Measurements from ENCODE around the gene FHDC1.

Gene FHDC1

DNA sequence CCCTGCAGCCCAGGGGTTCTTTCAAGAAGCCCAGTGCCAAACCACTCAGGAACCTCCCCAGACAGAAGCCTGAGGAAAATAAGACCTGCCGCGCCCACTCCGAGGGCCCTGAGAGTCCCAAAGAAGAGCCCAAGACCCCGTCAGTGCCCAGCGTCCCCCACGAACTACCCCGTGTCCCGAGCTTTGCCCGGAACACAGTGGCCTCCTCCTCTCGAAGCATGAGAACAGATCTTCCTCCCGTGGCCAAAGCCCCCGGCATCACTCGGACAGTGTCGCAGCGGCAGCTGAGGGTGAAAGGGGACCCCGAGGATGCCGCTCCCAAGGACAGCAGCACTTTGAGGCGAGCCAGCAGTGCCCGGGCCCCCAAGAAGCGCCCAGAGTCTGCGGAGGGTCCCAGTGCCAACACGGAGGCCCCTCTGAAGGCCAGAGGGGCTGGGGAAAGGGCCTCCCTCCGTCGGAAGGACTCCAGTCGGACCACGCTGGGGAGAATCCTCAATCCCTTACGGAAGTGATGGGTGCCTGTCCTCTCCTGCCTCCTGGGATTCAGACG lies 40.2 kb downstream of the FHDC1 start:
- no peak for DNase-seq (ENCODE audit: low read depth in 1 of 2, low spot score in 1 of 2)

DNA sequence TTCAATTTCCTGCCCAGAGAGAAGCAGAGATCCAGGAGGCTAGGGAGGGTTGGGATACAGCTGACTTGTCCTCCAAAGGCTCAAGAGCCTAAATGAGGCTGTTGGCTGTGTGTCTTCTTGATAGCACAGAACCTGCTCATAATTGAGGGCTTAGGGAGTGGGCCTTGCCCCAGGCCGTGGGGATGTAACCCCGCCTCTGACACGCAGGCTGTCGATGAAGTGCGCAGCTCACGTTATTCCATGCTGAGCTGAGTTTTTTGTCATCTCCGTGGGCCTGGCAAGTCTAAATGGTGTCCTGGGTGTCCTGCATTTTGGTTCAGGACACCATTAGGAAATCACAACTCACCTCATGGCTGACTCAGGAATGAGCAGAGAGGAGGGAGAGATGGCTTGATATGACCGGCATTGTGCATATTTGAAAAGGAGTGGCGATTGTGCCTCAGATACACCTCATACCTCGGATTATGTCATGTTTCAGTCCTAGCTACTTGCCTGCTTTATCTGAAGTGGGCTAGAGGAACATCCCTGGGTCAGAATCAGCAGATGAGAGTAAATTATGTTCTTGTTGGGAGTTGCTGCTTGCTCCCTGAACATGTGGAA lies 43.7 kb downstream of the FHDC1 start:
- DNase-seq (ENCODE audit: low read depth in 1 of 2, low spot score in 1 of 2), result no peak

DNA sequence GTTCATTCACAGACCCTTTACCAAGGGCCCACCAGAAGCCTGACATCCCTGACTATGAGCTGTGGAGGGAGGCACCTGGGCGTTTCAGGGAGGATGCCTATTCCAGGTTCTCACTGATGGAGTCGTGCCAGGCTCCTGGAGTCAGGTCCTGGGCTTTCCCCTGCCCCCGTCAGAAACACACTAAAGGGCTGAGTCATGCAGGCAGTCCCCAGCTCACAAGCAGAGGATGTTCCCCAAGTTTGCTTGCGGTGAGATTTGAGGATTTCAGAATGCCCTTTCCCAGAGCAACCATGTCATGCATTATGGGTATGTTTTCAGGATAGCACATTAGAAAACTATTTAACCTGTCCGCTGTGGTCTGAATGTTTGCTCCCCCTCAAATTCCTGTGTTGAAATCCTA lies 45.2 kb downstream of the FHDC1 start:
- DNase-seq (ENCODE audit: low read depth in 1 of 2, low spot score in 1 of 2), result no peak

DNA sequence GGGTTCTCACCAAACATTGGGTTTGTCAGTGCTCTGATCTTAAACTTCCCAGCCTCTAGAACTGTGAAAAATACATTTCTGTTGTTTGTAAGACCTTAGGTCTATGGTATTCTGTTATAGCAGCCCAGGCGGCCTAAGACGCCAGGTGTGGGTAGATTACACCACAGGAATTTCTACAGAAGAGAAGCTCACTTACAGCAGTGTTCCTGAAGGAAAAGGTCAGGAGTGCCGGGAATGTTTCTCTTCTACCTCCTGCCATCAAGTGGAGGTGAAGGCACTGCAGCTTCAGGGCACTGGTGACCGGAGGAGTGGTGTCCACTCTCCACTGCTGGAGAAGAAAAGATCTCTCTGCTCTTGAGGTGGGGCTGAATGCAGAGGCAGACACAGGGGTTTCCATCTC lies 45.7 kb downstream of the FHDC1 start:
- DNase-seq (ENCODE audit: low read depth in 1 of 2, low spot score in 1 of 2), result no peak

DNA sequence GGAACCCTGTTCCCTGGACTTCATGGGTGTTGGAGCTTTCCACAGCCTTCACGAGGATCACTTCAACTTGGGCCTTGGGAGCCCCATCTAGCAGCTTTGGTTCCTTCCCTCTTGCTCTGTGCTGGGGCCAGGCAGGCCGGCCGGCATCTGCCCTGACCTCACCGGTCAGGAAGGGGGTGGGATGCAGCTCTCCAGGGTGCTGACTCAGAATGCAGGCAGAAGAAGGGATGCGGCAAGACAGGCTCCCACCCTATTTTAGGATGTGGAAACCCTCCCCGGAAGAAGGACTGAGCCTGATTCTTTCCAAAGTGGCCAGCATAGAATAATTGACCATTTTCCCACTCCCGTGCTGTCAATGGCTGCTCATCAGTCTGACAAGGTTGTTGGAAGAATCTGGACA lies 47.1 kb downstream of the FHDC1 start:
- no peak for DNase-seq (ENCODE audit: low read depth in 1 of 2, low spot score in 1 of 2)

DNA sequence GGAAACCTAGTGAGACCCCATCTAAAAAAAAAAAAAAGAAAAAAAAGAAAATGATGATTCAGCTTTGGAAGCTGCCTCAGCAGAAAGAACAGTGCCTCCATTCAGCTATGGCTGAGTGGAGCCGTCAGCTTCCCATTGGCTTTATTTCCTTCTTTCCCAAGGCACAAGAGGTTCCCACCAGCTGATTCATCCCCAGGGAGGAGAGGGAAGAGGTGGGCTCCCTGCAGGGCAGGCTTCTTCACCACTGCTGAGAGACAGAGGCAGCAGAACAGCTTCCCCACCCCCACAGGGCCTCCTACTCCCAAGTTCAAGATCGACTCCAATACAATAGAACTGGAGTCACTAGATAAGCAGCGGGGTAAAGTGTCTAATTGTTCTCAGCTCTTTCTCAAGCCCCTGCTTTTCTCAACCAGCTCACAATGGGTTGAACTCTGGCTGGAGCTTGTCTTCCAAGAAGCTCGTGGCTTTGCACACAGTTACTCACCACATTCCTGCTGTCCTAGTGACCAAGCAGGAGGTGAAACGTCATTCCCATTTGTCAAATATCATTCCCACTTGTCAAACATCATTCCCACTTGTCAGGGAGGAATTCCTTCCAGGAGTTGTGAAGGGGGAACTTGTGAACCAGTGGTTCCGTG lies 47.8 kb downstream of the FHDC1 start:
- no peak for DNase-seq (ENCODE audit: low read depth in 1 of 2, low spot score in 1 of 2)

DNA sequence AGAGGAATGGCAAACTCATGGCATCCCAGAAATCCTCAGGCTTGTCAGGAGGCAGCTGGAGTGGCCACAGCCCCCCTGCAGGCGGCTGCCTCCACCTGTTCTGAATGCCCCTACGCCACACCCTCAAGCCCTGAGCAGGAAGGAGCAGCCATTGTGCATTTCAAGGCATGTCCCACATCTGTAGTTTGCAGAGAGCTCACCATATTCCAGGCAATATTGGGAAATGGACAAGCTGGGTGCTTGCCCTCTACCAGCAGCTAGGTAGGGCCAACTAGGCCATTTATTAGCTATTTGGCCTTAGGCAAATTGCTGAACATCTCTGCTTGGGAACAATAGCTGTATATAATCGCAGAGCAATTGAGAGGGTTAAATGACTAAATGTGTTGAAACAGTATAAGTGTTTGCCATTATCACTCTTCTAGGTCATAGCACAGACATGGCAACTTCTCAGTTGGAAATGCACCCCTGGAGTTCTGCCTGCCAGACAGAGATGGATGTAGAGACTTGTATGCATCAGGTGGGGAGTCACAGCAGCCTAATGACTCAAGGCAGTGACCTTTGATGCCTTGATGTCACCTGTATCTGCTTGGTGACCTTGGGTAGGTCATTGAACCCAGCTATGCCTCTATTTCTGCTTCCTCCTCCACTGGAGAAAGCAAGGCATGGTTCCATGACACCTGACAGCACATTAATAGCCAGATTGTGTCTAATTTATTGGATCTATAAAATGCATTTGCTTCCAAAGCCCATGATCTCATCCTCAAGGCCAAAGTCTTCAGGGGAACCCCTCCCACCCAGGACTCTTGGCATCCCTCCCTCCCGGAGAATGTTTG lies 52.8 kb downstream of the FHDC1 start:
- DNase-seq (ENCODE audit: low read depth in 1 of 2, low spot score in 1 of 2), result no peak

DNA sequence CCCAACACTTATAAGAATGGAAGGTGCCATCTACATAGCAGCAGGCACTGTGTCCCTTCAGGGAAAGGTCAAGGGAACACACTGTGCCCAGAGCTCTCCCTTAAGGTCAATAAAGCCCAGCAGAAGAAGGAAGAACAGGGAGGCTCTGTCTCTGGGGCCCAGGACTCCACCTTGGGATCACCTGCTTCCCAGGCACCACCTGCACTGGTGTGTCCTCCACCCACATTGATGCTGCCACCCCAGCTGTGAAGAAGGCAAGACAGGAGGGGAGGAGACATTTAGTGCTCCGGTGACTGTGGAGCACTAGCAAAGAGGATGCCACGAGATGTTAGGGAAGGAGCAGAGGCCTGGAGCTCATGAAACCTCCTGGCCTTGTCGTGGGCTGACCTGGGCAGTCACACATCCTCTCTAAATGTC lies 53.4 kb downstream of the FHDC1 start:
- DNase-seq (ENCODE audit: low read depth in 1 of 2, low spot score in 1 of 2), result no peak

DNA sequence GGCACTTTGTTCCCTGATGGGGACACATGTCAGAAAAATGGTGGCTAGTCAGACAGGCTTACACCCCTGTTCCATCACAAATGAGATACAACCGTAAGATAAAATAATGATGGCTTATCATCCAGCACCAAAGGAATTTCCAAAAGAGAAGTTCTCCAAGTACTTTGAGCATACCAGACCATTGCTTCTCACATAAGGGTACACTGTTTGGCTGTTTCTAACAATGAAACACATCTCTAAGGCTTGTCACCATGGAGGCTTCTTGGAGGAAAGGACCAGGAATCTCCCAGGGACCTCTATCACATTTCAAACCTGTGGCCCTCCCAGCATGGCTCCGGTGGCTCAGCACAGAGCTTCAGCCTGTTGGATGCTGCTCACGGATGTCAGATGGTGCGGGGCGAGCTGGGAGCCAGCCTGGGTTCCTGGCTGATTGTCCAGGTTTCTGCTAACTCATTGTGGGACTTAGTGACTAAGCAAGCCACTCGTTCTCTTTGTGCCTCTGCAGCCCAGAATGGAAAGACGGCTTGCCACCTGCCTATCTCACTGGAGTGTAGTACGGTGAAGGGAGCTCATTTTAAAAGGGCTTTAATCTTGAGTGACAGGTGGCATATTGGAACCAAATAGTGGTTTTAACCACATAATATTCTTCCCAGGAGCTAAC lies 54.5 kb downstream of the FHDC1 start:
- no peak for DNase-seq (ENCODE audit: low read depth in 1 of 2, low spot score in 1 of 2)

DNA sequence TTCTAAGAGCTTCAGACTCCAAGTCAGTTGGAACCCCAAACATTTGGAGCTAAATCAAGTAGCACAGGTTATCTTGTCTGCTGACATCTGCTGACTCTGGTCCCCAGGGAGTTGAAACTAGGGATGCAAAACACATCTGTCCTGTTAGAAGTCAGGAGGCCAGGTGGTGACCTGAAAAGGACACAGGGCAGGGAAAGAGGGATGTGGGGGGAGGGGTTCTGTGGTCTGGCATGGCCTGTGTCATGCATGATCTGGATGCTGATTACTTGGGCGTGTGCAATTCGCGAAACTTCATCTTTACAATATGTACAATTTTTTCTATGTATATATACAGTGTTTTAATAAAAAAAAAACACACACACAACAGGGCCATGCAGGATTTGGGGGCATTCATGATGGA lies 55.3 kb downstream of the FHDC1 start:
- DNase-seq (ENCODE audit: low read depth in 1 of 2, low spot score in 1 of 2), result no peak

DNA sequence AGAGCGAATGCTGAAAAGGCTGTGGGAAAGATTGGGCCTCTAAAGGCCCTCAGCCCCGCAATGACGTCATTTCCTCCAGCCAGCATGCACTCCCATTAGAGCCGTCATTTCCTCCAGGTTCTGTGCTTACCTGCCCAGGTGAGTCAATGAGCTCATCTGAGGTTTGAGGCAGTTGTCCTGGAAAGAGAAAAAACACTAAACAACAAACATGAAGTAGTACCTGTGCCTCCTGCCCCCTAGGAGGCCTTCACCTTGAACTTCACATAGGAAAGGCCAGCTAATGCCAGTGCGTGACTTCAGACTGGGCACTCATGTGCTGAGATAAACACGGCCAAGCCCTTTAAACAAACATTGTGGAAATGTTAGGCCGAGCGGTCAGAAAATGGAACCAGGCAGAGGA lies 55.9 kb downstream of the FHDC1 start:
- no peak for DNase-seq (ENCODE audit: low read depth in 1 of 2, low spot score in 1 of 2)

DNA sequence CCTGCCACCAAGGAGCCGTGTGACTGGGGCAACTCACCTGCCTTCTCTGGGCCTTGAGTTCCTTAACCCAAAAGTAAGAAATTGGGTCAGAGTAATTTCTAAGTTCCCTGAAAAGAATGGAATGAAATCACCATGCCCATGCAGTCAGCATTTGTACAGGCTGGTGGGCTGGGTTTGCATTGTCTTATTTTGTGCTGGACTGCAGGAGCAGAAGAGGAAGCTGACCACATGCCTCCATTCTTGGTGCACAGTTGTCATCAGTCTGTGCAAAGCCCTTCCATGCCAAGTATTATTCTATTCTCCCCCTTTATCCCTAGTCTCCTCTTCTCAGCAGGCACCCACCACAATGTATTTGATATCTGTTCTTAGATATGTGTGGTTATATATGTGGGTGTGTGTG lies 56.3 kb downstream of the FHDC1 start:
- no peak for DNase-seq (ENCODE audit: low read depth in 1 of 2, low spot score in 1 of 2)

DNA sequence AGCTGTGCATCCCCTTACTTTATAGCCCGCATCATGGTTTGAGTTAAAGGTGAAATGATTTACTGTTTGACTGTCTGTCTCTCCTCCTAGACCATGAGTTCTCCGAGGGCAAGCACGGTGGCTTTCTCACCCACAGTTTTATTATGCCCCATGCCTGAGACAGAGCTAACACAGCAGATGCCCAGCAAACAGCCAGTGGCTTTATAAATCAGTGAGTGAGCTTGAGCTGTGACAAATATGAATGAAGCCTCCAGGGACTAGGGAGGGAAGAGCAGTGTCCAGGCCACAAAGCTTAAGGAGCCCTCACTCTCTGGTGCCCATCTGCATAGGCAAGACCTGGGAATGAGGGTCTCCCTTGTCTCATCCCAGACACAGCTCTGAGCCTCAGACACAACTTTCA lies 57.9 kb downstream of the FHDC1 start:
- no peak for DNase-seq (ENCODE audit: low read depth in 1 of 2, low spot score in 1 of 2)

DNA sequence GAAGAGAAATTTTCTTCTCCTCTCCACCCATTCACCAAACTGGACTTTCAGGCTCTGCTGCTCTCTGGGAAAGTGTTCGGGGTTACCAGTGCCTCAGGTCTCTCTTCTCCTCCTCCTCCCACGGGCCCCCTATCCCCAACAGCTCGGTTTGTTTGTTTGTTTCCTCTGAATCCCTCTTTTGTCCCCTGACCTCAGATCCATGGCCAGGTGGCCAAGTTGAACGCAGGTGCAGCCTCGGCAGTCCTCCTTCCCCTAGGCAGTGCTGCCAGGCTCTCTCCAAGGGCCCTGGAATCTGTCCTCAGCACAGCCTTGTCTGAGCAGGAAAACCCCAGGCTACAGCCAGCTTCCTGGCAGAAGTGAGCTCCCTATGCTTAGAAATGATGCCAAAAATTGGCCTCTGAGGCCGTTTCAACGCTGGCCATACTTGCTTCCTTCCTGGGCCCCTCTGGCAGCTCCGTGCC lies 60.0 kb downstream of the FHDC1 start:
- DNase-seq (ENCODE audit: low read depth in 1 of 2, low spot score in 1 of 2), result no peak

DNA sequence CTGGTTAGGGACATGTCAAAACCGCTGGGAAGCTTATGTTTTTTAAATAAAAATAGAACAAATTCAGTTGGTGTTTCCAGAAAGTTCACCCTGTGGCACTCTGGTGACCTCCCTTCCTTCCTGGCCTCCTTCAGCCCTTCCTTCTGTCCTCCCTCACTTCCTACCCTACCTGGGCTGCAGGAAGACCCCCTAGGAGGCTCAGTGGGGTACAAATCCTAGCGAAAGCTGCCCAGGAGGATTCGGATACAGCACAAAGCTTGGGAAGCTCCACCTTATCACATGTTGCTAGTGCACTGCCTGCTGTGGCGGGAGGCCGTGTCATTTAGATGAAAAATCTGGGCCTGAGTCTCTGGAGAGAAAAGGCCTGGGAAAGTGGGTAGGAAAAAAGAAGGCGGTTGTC lies 60.5 kb downstream of the FHDC1 start:
- no peak for DNase-seq (ENCODE audit: low read depth in 1 of 2, low spot score in 1 of 2)

DNA sequence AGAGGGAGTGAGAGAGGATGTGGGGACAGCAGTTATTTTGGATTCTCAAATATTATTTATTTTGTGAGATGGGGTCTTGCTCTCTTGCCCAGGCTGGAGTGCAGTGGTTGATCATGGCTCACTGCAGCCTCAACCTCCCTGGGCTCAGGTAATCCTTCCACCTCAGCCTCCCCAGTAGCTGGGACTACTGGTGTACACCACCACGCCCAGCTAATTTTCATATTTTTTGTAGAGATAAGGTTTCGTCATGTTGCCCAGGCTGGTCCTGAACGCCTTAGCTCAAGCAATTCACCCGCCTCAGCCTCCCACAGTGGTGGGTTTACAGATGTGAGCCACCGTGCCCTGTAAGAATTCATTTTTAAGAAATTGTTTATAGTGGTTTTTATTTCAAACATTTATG lies 61.2 kb downstream of the FHDC1 start:
- DNase-seq (ENCODE audit: low read depth in 1 of 2, low spot score in 1 of 2), result no peak

DNA sequence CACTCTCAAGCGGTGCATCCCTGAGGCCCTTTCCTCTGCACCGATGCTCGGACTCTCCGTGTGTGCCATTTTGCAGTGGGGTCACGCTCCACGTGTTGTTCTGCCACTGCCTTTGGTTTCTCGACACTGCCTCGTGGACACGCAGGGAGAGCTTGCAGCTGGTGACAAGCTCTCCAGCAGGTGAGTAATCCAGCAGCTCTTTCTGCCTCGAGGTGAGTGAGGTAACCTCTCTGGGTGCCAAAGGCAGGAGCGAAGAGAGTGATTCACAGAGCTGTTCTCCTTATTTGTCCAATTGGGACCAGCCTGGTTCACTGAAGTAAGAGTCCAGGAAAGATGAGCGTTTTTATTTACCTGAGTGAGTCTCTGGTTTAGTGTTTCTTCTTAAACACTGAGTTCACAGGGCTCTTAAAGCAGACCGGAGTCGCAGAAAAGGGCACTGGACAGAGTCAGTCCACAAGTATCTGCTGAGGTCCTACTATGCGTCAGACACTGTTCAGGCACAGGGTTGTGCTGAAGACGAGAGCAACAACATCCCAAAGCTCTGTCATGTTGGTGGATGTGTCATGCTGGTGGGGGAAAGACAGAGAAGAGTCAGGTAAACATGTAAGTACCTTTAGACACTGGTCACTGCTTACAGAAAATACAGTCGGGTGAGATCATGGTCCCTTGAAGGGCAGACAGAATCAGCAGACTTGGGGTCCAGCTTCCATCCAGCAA lies 61.8 kb downstream of the FHDC1 start:
- no peak for DNase-seq (ENCODE audit: low read depth in 1 of 2, low spot score in 1 of 2)

DNA sequence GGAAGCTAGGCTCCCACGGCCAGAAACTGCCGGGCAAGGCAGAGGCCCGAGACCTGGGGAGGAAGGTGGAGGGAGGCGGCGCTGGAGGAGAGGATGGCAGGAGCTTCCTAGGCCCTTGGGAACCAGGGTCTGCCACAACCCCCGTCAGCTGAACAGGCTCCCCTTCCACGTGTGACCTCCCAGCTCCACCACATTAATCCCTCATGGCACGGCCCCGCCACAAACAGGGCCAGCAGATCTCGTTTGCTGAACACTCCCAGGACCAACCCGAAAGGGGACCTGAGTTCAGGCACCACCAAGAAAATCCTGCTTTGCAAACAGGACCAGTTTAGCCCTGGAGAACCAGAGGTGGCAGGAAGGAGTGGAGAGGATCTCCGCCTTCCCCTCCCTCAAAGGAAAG lies 62.7 kb downstream of the FHDC1 start:
- DNase-seq (ENCODE audit: low read depth in 1 of 2, low spot score in 1 of 2), result no peak

DNA sequence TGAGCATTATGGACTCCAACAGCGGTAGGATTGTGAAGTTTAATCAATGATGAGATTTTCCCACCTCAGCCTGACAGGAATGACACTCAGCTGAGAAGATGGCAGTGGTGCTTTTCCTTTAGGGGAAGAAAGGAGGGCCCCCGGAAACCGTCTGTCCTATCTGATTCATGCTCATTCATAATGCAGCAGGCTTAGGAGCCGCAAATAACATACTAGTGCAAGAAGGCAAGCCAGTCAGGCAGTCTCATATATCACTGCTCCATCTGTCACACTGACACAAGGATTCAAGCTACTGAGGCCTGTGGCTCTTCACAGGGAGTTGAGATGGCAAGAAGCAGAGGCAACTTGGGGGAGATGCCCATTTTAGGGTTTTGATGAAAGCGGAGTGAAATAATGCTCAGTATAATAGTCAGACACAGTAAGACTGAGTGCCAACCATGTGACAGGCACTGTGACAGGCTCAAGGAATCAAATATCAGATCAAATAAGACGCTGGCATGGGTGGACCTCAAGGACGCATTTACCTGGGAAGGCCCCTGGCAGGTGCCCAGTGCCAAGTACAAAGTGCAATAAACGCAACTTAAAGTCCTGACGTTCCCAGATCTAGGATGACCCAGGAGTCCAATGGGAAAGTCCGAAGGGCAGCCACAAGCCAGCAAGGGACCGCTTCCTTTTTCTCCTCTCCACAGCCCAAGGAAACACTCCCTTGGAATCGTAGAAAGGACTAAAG lies 63.4 kb downstream of the FHDC1 start:
- no peak for DNase-seq (ENCODE audit: low read depth in 1 of 2, low spot score in 1 of 2)

DNA sequence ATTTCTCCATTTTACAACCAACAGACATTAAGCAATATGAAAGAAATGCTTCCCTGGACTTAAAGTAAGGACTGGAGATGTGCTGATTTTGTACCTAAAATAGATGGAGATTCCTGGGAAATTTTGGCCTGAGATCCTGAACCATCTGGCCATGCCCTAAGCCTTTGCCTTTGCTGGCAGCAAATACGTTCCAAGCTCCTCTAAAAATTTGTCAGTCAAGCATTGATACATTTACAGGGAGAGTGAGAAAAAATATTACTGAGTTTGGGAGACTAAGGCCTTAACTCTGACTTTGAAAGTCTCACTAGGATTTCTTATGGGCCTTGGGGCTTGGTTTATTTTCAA lies 63.9 kb downstream of the FHDC1 start:
- DNase-seq (ENCODE audit: low read depth in 1 of 2, low spot score in 1 of 2), result no peak
